Testis (tissue), 2 donors: ENCODE results near the gene MAP1LC3B.

Experiments used
- POLR2A ChIP-seq: fragments of 450-650 bp; IDR thresholded peaks from one replicate; pipeline ENCODE4 v1.6.1; 2017; ENCODE audit warnings: antibody characterized with exemption, mild to moderate bottlenecking, moderate library complexity
- TF ChIP-seq, protein P1 (sequence below), 3 experiments: fragments of 450-650 bp in 2 of 3; fragments of 200-600 bp in 1 of 3; sonication (generic) in 1 of 3; IDR thresholded peaks; one replicate each; pipeline ENCODE4 v1.5.1; 2016 to 2019; ENCODE audit warnings: antibody characterized with exemption in 3 of 3, mild to moderate bottlenecking in 2 of 3, moderate library complexity in 1 of 3

DNA sequence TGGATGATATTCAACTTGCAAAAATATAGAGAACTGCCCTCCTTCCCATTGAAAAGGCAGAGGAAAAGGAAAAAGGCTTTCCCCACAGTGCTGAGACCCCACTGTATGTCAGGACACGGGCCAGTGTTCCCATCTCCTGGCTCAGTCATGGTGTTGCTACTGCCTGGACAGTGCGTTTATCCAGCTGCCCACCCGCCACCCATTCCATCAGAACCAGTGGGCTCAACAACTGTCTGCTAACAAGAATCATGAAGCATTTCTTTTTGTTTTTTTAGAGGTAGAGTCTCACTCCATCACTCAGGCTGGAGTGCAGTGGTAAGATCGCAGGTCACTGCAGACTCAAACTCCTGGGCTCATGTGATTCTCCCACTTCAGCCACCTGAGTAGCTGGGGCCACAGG is 19.8 kb upstream of the MAP1LC3B start:
- TF ChIP-seq, protein P1, sequence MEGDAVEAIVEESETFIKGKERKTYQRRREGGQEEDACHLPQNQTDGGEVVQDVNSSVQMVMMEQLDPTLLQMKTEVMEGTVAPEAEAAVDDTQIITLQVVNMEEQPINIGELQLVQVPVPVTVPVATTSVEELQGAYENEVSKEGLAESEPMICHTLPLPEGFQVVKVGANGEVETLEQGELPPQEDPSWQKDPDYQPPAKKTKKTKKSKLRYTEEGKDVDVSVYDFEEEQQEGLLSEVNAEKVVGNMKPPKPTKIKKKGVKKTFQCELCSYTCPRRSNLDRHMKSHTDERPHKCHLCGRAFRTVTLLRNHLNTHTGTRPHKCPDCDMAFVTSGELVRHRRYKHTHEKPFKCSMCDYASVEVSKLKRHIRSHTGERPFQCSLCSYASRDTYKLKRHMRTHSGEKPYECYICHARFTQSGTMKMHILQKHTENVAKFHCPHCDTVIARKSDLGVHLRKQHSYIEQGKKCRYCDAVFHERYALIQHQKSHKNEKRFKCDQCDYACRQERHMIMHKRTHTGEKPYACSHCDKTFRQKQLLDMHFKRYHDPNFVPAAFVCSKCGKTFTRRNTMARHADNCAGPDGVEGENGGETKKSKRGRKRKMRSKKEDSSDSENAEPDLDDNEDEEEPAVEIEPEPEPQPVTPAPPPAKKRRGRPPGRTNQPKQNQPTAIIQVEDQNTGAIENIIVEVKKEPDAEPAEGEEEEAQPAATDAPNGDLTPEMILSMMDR (IDR thresholded peaks at IDR 0.05), result no peak
- TF ChIP-seq POLR2A, result no peak
